Stimulated activated CD4-positive, alpha-beta T cell treated with anti-CD3 and anti-CD28 coated beads, Interleukin-12 subunit alpha, Interleukin-12 subunit beta, amount 100 ng/mL, for 48 hours (primary cell): ENCODE measurements around the gene LAMTOR4.

Experiments
- DNase-seq, 3 donors: peaks; one replicate each; pipeline ENCODE4 v3.0.0-alpha.2; 2020; ENCODE audit warnings: low read depth in 2 of 3, low spot score in 1 of 3

Gene LAMTOR4

GRCh38 chr7:100152937-100153666, 4.4 kb downstream of the LAMTOR4 start:
- DNase-seq = no peak

- DNase-seq = no peak
Measured at GRCh38 chr7:100153708-100154535, 5.2 kb downstream of the LAMTOR4 start.

GRCh38 chr7:100154651-100155491, 6.2 kb downstream of the LAMTOR4 start:
- DNase-seq = no peak

GRCh38 chr7:100155553-100156317, 7.0 kb downstream of the LAMTOR4 start:
- DNase-seq = no peak

GRCh38 chr7:100156331-100157068, 7.8 kb downstream of the LAMTOR4 start:
- DNase-seq = no peak

- DNase-seq = no peak
Measured at GRCh38 chr7:100157069-100157333, 8.3 kb downstream of the LAMTOR4 start.

- DNase-seq = no peak
Measured at GRCh38 chr7:100157334-100158228, 8.9 kb downstream of the LAMTOR4 start.

- DNase-seq = peak; percentile 80 to 95 (median 89)
Measured at GRCh38 chr7:100158229-100159098, 9.7 kb downstream of the LAMTOR4 start, which contains the start of gene TRAPPC14. Gene TRAPPC14, minus strand, starts transcription at chr7:100158723. Its CDS starts 224 bp downstream, at chr7:100158499.

GRCh38 chr7:100159099-100159623, 10.4 kb downstream of the LAMTOR4 start:
- DNase-seq = no peak

GRCh38 chr7:100160067-100160466, 11.3 kb downstream of the LAMTOR4 start:
- no peak for DNase-seq

- DNase-seq = no peak
Measured at GRCh38 chr7:100163006-100163531, 14.4 kb downstream of the LAMTOR4 start.

- DNase-seq = no peak
Measured at GRCh38 chr7:100163871-100164270, 15.2 kb downstream of the LAMTOR4 start.

- no peak for DNase-seq
Measured at GRCh38 chr7:100166317-100166940, 17.7 kb downstream of the LAMTOR4 start.

- DNase-seq = no peak
Measured at GRCh38 chr7:100166970-100167911, 18.5 kb downstream of the LAMTOR4 start.

- no peak for DNase-seq
Measured at GRCh38 chr7:100167912-100168323, 19.2 kb downstream of the LAMTOR4 start.
